ENCODE data around the gene CADM2.
"Not testable (repeated sequence)": the region's sequence is repeated elsewhere in the genome, so short reads cannot be mapped to it uniquely, and the experiment has no call there.

CADM2 gene
- total RNA-seq: 0 to 0.69 (median 0.26) reads per million in 3 donors

- Histone ChIP-seq H3K4me1 (ENCODE audit: control insufficient read depth, insufficient read depth, low read length, poor library complexity, severe bottlenecking) (peaks cover 5% of the 10 kb centered on the region), H3K36me3 (ENCODE audit: control insufficient read depth, insufficient read depth, low read length) (no peaks in the 10 kb centered on the region), H3K9me3 (ENCODE audit: control insufficient read depth, low read length) (no peaks in the 10 kb centered on the region), H3K4me3 (ENCODE audit: insufficient read depth, low read depth, low read length, poor library complexity, severe bottlenecking) (peak within 1 kb of the TSS; percentile 50), H3K27ac (ENCODE audit: insufficient read depth, low read length, poor library complexity, severe bottlenecking) (no peak within 1 kb of the TSS), H3K27me3 (replicated peaks; ENCODE audit: control insufficient read depth, insufficient read depth, low read length, poor library complexity, severe bottlenecking) (peaks cover 10% of the 10 kb centered on the region)
- peak; percentile 2 to 36 (median 34) for DNase-seq
Observed at GRCh38 chr3:84958495-84959469, at the start of gene CADM2. CADM2 (plus strand) TSS chr3:84958989.

- not testable (repeated sequence) for H3K4me1 ChIP-seq (ENCODE audit: control insufficient read depth, insufficient read depth, low read length, poor library complexity, severe bottlenecking); H3K27ac ChIP-seq (ENCODE audit: insufficient read depth, low read length, poor library complexity, severe bottlenecking); H3K27me3 ChIP-seq (replicated peaks; ENCODE audit: control insufficient read depth, insufficient read depth, low read length, poor library complexity, severe bottlenecking); DNase-seq; H3K4me3 ChIP-seq (ENCODE audit: insufficient read depth, low read depth, low read length, poor library complexity, severe bottlenecking); H3K36me3 ChIP-seq (ENCODE audit: control insufficient read depth, insufficient read depth, low read length); H3K9me3 ChIP-seq (ENCODE audit: control insufficient read depth, low read length)
Observed at GRCh38 chr3:84918592-84918991, 40.2 kb upstream of the CADM2 start.

GRCh38 chr3:84922682-84923081 lies 36.1 kb upstream of the CADM2 start:
- Histone ChIP-seq H3K27me3 (replicated peaks; ENCODE audit: control insufficient read depth, insufficient read depth, low read length, poor library complexity, severe bottlenecking) (no peaks in the 10 kb centered on the region), H3K9me3 (ENCODE audit: control insufficient read depth, low read length) (no peaks in the 10 kb centered on the region), H3K4me1 (ENCODE audit: control insufficient read depth, insufficient read depth, low read length, poor library complexity, severe bottlenecking) (no peaks in the 10 kb centered on the region), H3K27ac (ENCODE audit: insufficient read depth, low read length, poor library complexity, severe bottlenecking) (no peak overlapping the region), H3K4me3 (ENCODE audit: insufficient read depth, low read depth, low read length, poor library complexity, severe bottlenecking) (no peak overlapping the region), H3K36me3 (ENCODE audit: control insufficient read depth, insufficient read depth, low read length) (no peaks in the 10 kb centered on the region)
- no peak for DNase-seq

GRCh38 chr3:84925571-84925970 lies 33.2 kb upstream of the CADM2 start:
- no peak for DNase-seq
- no peaks in the 10 kb centered on the region for H3K36me3 ChIP-seq (ENCODE audit: control insufficient read depth, insufficient read depth, low read length)
- H3K4me3 ChIP-seq (ENCODE audit: insufficient read depth, low read depth, low read length, poor library complexity, severe bottlenecking): no peak overlapping the region
- no peak overlapping the region for H3K27ac ChIP-seq (ENCODE audit: insufficient read depth, low read length, poor library complexity, severe bottlenecking)
- H3K27me3 ChIP-seq (replicated peaks; ENCODE audit: control insufficient read depth, insufficient read depth, low read length, poor library complexity, severe bottlenecking): no peaks in the 10 kb centered on the region
- no peaks in the 10 kb centered on the region for H3K9me3 ChIP-seq (ENCODE audit: control insufficient read depth, low read length)
- H3K4me1 ChIP-seq (ENCODE audit: control insufficient read depth, insufficient read depth, low read length, poor library complexity, severe bottlenecking): no peaks in the 10 kb centered on the region

- Histone ChIP-seq H3K9me3 (ENCODE audit: control insufficient read depth, low read length) (no peaks in the 10 kb centered on the region), H3K4me3 (ENCODE audit: insufficient read depth, low read depth, low read length, poor library complexity, severe bottlenecking) (no peak overlapping the region), H3K36me3 (ENCODE audit: control insufficient read depth, insufficient read depth, low read length) (no peaks in the 10 kb centered on the region), H3K4me1 (ENCODE audit: control insufficient read depth, insufficient read depth, low read length, poor library complexity, severe bottlenecking) (no peaks in the 10 kb centered on the region), H3K27ac (ENCODE audit: insufficient read depth, low read length, poor library complexity, severe bottlenecking) (no peak overlapping the region), H3K27me3 (replicated peaks; ENCODE audit: control insufficient read depth, insufficient read depth, low read length, poor library complexity, severe bottlenecking) (no peaks in the 10 kb centered on the region)
- DNase-seq: no peak
Observed at GRCh38 chr3:84943379-84943778, 15.4 kb upstream of the CADM2 start.

- no peaks in the 10 kb centered on the region for H3K36me3 ChIP-seq (ENCODE audit: control insufficient read depth, insufficient read depth, low read length)
- no peak for DNase-seq
- no peaks in the 10 kb centered on the region for H3K9me3 ChIP-seq (ENCODE audit: control insufficient read depth, low read length)
- H3K4me3 ChIP-seq (ENCODE audit: insufficient read depth, low read depth, low read length, poor library complexity, severe bottlenecking): no peak overlapping the region
- no peaks in the 10 kb centered on the region for H3K4me1 ChIP-seq (ENCODE audit: control insufficient read depth, insufficient read depth, low read length, poor library complexity, severe bottlenecking)
- no peak overlapping the region for H3K27ac ChIP-seq (ENCODE audit: insufficient read depth, low read length, poor library complexity, severe bottlenecking)
- no peaks in the 10 kb centered on the region for H3K27me3 ChIP-seq (replicated peaks; ENCODE audit: control insufficient read depth, insufficient read depth, low read length, poor library complexity, severe bottlenecking)
Observed at GRCh38 chr3:84946240-84946639, 12.5 kb upstream of the CADM2 start.

- peaks cover 10% of the 10 kb centered on the region for H3K27me3 ChIP-seq (replicated peaks; ENCODE audit: control insufficient read depth, insufficient read depth, low read length, poor library complexity, severe bottlenecking)
- H3K4me1 ChIP-seq (ENCODE audit: control insufficient read depth, insufficient read depth, low read length, poor library complexity, severe bottlenecking): peaks cover 5% of the 10 kb centered on the region
- H3K4me3 ChIP-seq (ENCODE audit: insufficient read depth, low read depth, low read length, poor library complexity, severe bottlenecking): peak overlapping the region; percentile 50
- no peaks in the 10 kb centered on the region for H3K36me3 ChIP-seq (ENCODE audit: control insufficient read depth, insufficient read depth, low read length)
- H3K9me3 ChIP-seq (ENCODE audit: control insufficient read depth, low read length): no peaks in the 10 kb centered on the region
- no peak overlapping the region for H3K27ac ChIP-seq (ENCODE audit: insufficient read depth, low read length, poor library complexity, severe bottlenecking)
- DNase-seq: no peak
Observed at GRCh38 chr3:84959470-84960271, 882 bp downstream of the CADM2 start.

- DNase-seq: no peak
- Histone ChIP-seq H3K9me3 (ENCODE audit: control insufficient read depth, low read length) (no peaks in the 10 kb centered on the region), H3K27ac (ENCODE audit: insufficient read depth, low read length, poor library complexity, severe bottlenecking) (no peak overlapping the region), H3K4me1 (ENCODE audit: control insufficient read depth, insufficient read depth, low read length, poor library complexity, severe bottlenecking) (peaks cover 5% of the 10 kb centered on the region), H3K27me3 (replicated peaks; ENCODE audit: control insufficient read depth, insufficient read depth, low read length, poor library complexity, severe bottlenecking) (peaks cover 10% of the 10 kb centered on the region), H3K4me3 (ENCODE audit: insufficient read depth, low read depth, low read length, poor library complexity, severe bottlenecking) (no peak overlapping the region), H3K36me3 (ENCODE audit: control insufficient read depth, insufficient read depth, low read length) (no peaks in the 10 kb centered on the region)
Observed at GRCh38 chr3:84960581-84960980, 1.8 kb downstream of the CADM2 start.

- H3K27ac ChIP-seq (ENCODE audit: insufficient read depth, low read length, poor library complexity, severe bottlenecking): no peak overlapping the region
- H3K4me1 ChIP-seq (ENCODE audit: control insufficient read depth, insufficient read depth, low read length, poor library complexity, severe bottlenecking): peaks cover 5% of the 10 kb centered on the region
- DNase-seq: no peak
- H3K9me3 ChIP-seq (ENCODE audit: control insufficient read depth, low read length): no peaks in the 10 kb centered on the region
- no peaks in the 10 kb centered on the region for H3K36me3 ChIP-seq (ENCODE audit: control insufficient read depth, insufficient read depth, low read length)
- peaks cover 10% of the 10 kb centered on the region for H3K27me3 ChIP-seq (replicated peaks; ENCODE audit: control insufficient read depth, insufficient read depth, low read length, poor library complexity, severe bottlenecking)
- H3K4me3 ChIP-seq (ENCODE audit: insufficient read depth, low read depth, low read length, poor library complexity, severe bottlenecking): no peak overlapping the region
Observed at GRCh38 chr3:84961011-84961410, 2.2 kb downstream of the CADM2 start.
